Transverse colon (tissue), 4 donors: ENCODE data around the gene TLCD4. TPM values are rescaled to one million over a fixed set of nuclear protein-coding genes. Genes with fewer than 3 reads are reported as not detected.

ENCODE experiments used
- DNase-seq: peaks from one replicate; pipeline ENCODE4 v3.0.0-alpha.2; 2019
- H3K27ac ChIP-seq, 4 donors: fragments of 200-600 bp; sonication (generic); 2 replicates each; pipeline ENCODE4 v1.5.1; 2016 to 2018; ENCODE audit warnings: inconsistent platforms in 4 of 4
- H3K27me3 ChIP-seq: fragments of 200-600 bp; sonication (generic); 2 replicates; pipeline ENCODE4 v1.5.1; 2017; ENCODE audit warnings: inconsistent platforms
- H3K36me3 ChIP-seq, 4 donors: fragments of 200-600 bp; sonication (generic); 2 replicates each; pipeline ENCODE4 v1.5.1; 2017 to 2019; ENCODE audit warnings: inconsistent platforms in 4 of 4
- H3K4me1 ChIP-seq, 4 donors: fragments of 200-600 bp; sonication (generic); 2 replicates each; pipeline ENCODE4 v1.5.1; 2017 to 2020; ENCODE audit warnings: inconsistent platforms in 4 of 4
- H3K4me3 ChIP-seq, 4 donors: fragments of 200-600 bp; sonication (generic); 1 replicate in 1 of 4; 2 replicates in 3 of 4; pipeline versions ENCODE4 v1.5.1 to v1.6.1; 2017 to 2019; ENCODE audit warnings: inconsistent platforms in 4 of 4
- H3K9me3 ChIP-seq, 2 donors: fragments of 200-600 bp; sonication (generic); 2 replicates each; pipeline ENCODE4 v1.5.1; 2017 to 2019; ENCODE audit warnings: inconsistent platforms in 2 of 2
- EP300 ChIP-seq: sonication (generic); formaldehyde crosslinking; IDR thresholded peaks from one replicate; pipeline ENCODE4 v1.6.1; 2017; ENCODE audit warnings: antibody characterized with exemption, low read depth
- POLR2A ChIP-seq: fragments of 450-650 bp; IDR thresholded peaks from one replicate; pipeline ENCODE4 v1.6.1; 2016; ENCODE audit warnings: antibody characterized with exemption, mild to moderate bottlenecking, moderate library complexity
- POLR2AphosphoS5 ChIP-seq, 3 donors: sonication (generic); formaldehyde crosslinking; IDR thresholded peaks; one replicate each; pipeline ENCODE4 v1.6.1; 2016; ENCODE audit warnings: antibody characterized with exemption in 3 of 3
- WGBS, 2 donors: methylation state at CpG; one replicate each; pipeline ENCODE4 v1.1.5; 2018; ENCODE audit warnings: low coverage in 1 of 2; 5-methylcytosine and 5-hydroxymethylcytosine counted together
- in situ Hi-C, 4 donors: fragments of 200-750 bp; cut with MboI; loops; one replicate each; pipeline versions ENCODE4 v1.15.0 to v1.15.1; 2017; ENCODE audit warnings: low sequenced_read_pairs in 3 of 4, low pct_ligation_motif_present in 1 of 4, low pct_unique_long_range_greater_than_20kb in 1 of 4
- intact Hi-C: fragments of 100-400 bp; cut with DNase I; formaldehyde crosslinking; loops from one replicate; pipeline ENCODE4 v1.15.1; 2023; ENCODE audit warnings: low total_unique reads
- total RNA-seq, 4 donors: library from RNA; depleted of rRNA; stranded (reverse); fragments of >200 nt; gene quantifications; one replicate each; pipeline ENCODE4 v1.1.0, GENCODE V29; 2016
- TF ChIP-seq, protein P1 (sequence below), 5 experiments: fragments of 200-600 bp in 3 of 5; fragments of 450-650 bp in 2 of 5; sonication (generic) in 3 of 5; IDR thresholded peaks; 1 replicate in 2 of 5; 2 replicates in 3 of 5; pipeline ENCODE4 v1.5.1; 2016 to 2017; ENCODE audit warnings: antibody characterized with exemption in 5 of 5, inconsistent platforms in 3 of 5, mild to moderate bottlenecking in 2 of 5, moderate library complexity in 1 of 5

Gene TLCD4
- total RNA-seq, 4 donors from 2014 or later, result 3.4 to 68.8 (median 43.5) TPM

DNA sequence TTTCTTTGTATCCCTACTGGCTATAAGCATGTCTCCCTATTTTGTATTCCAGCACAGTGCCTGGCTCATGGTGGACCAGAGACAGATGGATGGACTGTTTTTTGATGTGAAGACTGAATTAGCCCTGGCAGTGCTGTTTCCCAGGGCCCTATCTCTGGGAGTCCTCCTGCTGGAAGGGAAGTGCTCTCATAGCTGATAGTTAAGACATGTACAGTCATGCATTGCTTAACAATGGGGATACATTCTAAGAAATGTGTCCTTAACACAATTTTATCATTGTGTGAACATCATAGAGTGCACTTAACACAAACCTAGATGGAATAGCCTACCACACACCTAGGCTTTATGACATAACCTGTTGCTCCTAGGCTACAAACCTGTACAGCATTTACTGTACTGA, 21.1 kb downstream of the TLCD4 start:
- H3K4me1 ChIP-seq, result no peaks in the 10 kb centered on the region

DNA sequence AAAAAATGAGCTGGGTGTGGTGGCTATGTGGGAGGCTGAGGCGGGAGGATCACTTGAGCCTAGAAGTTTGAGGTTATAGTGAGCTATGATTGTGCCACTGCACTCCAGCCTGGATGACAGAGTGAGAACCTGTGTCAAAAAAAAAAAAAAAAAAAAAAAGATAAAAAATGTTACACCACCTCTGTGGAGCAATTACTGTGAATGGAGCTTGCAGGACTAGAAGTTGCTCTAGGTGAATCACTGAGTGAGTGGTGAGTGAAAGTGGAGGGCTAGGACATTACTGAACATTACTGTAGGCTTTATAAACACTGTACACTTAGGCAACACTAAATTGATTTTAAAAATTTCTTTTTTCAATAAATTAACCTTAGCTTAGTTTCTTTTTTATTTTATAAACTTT, 21.9 kb downstream of the TLCD4 start:
- H3K4me1 ChIP-seq, result no peaks in the 10 kb centered on the region
- H3K27ac ChIP-seq, result no peak overlapping the region
- TF ChIP-seq POLR2AphosphoS5 (IDR thresholded peaks at IDR 0.05) (no peak), POLR2A (no peak), EP300 (no peak)
- TF ChIP-seq, protein P1, sequence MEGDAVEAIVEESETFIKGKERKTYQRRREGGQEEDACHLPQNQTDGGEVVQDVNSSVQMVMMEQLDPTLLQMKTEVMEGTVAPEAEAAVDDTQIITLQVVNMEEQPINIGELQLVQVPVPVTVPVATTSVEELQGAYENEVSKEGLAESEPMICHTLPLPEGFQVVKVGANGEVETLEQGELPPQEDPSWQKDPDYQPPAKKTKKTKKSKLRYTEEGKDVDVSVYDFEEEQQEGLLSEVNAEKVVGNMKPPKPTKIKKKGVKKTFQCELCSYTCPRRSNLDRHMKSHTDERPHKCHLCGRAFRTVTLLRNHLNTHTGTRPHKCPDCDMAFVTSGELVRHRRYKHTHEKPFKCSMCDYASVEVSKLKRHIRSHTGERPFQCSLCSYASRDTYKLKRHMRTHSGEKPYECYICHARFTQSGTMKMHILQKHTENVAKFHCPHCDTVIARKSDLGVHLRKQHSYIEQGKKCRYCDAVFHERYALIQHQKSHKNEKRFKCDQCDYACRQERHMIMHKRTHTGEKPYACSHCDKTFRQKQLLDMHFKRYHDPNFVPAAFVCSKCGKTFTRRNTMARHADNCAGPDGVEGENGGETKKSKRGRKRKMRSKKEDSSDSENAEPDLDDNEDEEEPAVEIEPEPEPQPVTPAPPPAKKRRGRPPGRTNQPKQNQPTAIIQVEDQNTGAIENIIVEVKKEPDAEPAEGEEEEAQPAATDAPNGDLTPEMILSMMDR (IDR thresholded peaks at IDR 0.05), result no peak
- intact Hi-C loops (no loop called here), in situ Hi-C loops (no loop called here)
- H3K9me3 ChIP-seq, result no peaks in the 10 kb centered on the region
- WGBS, 2 donors, result 83 to 89% methylated on average over 1 of the region's 1 CpG
- no peaks in the 10 kb centered on the region for H3K36me3 ChIP-seq
- no peaks in the 10 kb centered on the region for H3K27me3 ChIP-seq
- DNase-seq, result no peak
- no peak overlapping the region for H3K4me3 ChIP-seq

More for the DNA sequence above, 21.1 kb downstream of the TLCD4 start:
- Histone ChIP-seq H3K27me3 (no peaks in the 10 kb centered on the region), H3K4me3 (no peak overlapping the region), H3K36me3 (no peaks in the 10 kb centered on the region), H3K27ac (no peak overlapping the region), H3K9me3 (no peaks in the 10 kb centered on the region)
- in situ Hi-C loops, result no loop called here
- intact Hi-C loops, result no loop called here
- no peak for TF ChIP-seq EP300
- TF ChIP-seq, protein P1 (IDR thresholded peaks at IDR 0.05), result no peak
- TF ChIP-seq POLR2A, result no peak
- TF ChIP-seq POLR2AphosphoS5 (IDR thresholded peaks at IDR 0.05), result no peak
- DNase-seq, result no peak

DNA sequence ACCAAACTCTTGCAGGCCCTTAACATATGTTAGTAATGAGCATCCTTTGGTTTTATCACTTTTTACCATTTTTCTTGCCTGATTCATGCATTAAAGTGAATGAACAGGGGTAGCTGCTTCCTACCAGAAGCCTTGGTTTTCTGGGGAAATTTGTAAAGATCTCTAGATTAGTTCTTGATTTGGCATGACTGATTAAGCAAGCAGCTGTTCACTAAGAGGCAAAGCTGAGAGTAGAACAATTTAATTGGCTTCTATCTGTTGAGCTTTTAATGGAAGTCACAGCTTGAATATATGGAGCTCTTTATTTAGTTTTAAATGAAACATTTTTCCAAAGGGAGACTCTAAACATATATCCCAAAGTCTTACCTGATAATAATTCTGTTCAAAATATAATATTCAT, 23.6 kb downstream of the TLCD4 start:
- Histone ChIP-seq H3K36me3 (no peaks in the 10 kb centered on the region), H3K27ac (no peak overlapping the region), H3K27me3 (no peaks in the 10 kb centered on the region), H3K4me1 (no peaks in the 10 kb centered on the region), H3K9me3 (no peaks in the 10 kb centered on the region), H3K4me3 (no peak overlapping the region)
- no peak for DNase-seq
- TF ChIP-seq EP300 (no peak), POLR2A (no peak), POLR2AphosphoS5 (IDR thresholded peaks at IDR 0.05) (no peak)
- TF ChIP-seq, protein P1 (IDR thresholded peaks at IDR 0.05), result no peak
- intact Hi-C loops (no loop called here), in situ Hi-C loops (no loop called here)

DNA sequence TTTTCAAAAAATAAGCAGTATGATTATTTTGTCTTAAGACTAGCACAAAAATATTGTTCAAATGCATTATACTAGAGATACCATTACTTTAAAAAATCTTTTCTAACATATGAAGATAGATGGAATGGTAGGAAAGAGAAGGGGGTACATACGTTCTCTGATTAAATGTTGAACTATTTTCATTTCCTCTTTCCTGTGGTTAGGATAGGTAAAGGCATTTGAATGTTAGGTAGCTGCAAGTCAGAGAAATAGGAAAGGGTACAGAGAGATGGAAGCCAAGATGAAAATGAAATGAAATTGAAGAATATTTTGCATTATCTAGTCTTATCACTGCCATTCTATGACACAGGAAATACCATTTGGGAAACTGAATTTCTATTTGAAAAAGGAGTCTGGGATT, 28.3 kb downstream of the TLCD4 start:
- DNase-seq, result no peak
- intact Hi-C loops (no loop called here), in situ Hi-C loops (no loop called here)
- Histone ChIP-seq H3K36me3 (peaks cover 0 to 5% (median 0%) of the 10 kb centered on the region in 4 donors), H3K4me1 (no peaks in the 10 kb centered on the region), H3K27me3 (no peaks in the 10 kb centered on the region), H3K9me3 (no peaks in the 10 kb centered on the region), H3K27ac (no peak overlapping the region), H3K4me3 (no peak overlapping the region)
- 67 to 69% methylated on average over 1 of the region's 1 CpG for WGBS, 2 donors
- no peak for TF ChIP-seq EP300
- TF ChIP-seq, protein P1 (IDR thresholded peaks at IDR 0.05), result no peak
- no peak for TF ChIP-seq POLR2A
- no peak for TF ChIP-seq POLR2AphosphoS5 (IDR thresholded peaks at IDR 0.05)
